Measurements from ENCODE around the gene RHBG. TPM values are rescaled to one million over a fixed set of nuclear protein-coding genes. Genes with fewer than 3 reads are reported as not detected.

RHBG gene
- polyA plus RNA-seq, 1 donor from 2014 or later = not detected

GRCh38 chr1:156367383-156368156 is 1.4 kb upstream of the RHBG start:
- H3K9ac ChIP-seq (ENCODE audit: low read length) = no peak overlapping the region
- TF ChIP-seq, protein P1, sequence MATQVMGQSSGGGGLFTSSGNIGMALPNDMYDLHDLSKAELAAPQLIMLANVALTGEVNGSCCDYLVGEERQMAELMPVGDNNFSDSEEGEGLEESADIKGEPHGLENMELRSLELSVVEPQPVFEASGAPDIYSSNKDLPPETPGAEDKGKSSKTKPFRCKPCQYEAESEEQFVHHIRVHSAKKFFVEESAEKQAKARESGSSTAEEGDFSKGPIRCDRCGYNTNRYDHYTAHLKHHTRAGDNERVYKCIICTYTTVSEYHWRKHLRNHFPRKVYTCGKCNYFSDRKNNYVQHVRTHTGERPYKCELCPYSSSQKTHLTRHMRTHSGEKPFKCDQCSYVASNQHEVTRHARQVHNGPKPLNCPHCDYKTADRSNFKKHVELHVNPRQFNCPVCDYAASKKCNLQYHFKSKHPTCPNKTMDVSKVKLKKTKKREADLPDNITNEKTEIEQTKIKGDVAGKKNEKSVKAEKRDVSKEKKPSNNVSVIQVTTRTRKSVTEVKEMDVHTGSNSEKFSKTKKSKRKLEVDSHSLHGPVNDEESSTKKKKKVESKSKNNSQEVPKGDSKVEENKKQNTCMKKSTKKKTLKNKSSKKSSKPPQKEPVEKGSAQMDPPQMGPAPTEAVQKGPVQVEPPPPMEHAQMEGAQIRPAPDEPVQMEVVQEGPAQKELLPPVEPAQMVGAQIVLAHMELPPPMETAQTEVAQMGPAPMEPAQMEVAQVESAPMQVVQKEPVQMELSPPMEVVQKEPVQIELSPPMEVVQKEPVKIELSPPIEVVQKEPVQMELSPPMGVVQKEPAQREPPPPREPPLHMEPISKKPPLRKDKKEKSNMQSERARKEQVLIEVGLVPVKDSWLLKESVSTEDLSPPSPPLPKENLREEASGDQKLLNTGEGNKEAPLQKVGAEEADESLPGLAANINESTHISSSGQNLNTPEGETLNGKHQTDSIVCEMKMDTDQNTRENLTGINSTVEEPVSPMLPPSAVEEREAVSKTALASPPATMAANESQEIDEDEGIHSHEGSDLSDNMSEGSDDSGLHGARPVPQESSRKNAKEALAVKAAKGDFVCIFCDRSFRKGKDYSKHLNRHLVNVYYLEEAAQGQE (IDR thresholded peaks at IDR 0.05; ENCODE audit: borderline replicate concordance) = no peak
- TF ChIP-seq EP300 (conservative IDR thresholded peaks at IDR 0.05; ENCODE audit: poor library complexity, severe bottlenecking) = no peak
- no peak for TF ChIP-seq TAF1 (IDR thresholded peaks at IDR 0.05; ENCODE audit: low read depth)
- TF ChIP-seq SMC3 (conservative IDR thresholded peaks at IDR 0.05; ENCODE audit: poor library complexity) = no peak
- no peak for TF ChIP-seq POLR2AphosphoS5 (IDR thresholded peaks at IDR 0.05)
- TF ChIP-seq MXI1 (conservative IDR thresholded peaks at IDR 0.05; ENCODE audit: poor library complexity, severe bottlenecking) = no peak
- TF ChIP-seq CTCF (IDR thresholded peaks at IDR 0.05; ENCODE audit: poor library complexity, severe bottlenecking) = no peak
- no peak for TF ChIP-seq RAD21 (conservative IDR thresholded peaks at IDR 0.05)
- no peak for TF ChIP-seq EZH2 (IDR thresholded peaks at IDR 0.05; ENCODE audit: borderline replicate concordance, insufficient read depth, low read length, poor library complexity, severe bottlenecking)

DNA sequence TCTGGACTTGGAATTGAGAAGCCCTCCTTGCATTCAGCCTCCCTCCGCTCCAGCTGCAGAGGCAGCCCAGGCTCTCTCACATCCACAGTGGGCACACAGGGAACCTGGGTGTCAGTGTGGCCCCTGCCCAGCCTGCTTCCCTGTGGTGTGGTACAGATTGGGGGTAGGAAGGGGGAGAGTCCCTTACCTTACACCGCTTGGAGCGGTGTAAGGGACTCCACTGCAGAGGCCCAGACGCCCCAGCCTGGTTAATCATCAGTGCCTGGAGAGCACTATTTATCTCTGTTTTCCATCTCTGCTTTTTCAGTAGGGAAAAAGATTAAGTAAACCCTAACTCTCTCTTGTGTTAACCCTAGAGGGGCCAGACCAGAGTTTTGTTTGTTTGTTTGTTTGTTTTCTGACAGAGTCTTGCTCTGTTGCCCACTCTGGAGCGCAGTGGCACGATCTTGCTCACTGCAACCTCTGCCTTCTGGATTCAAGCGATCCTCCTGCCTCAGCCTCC is 803 bp upstream of the RHBG start:
- Histone ChIP-seq H3K27ac (ENCODE audit: low read length) (no peak overlapping the region), H3K4me3 (ENCODE audit: low read length) (no peak overlapping the region), H3K4me2 (ENCODE audit: low read length) (no peak overlapping the region)

More at GRCh38 chr1:156367383-156368156, 1.4 kb upstream of the RHBG start:
- H3K79me2 ChIP-seq (replicated peaks; ENCODE audit: insufficient read depth, low read length) = no peaks in the 10 kb centered on the region
- no peaks in the 10 kb centered on the region for H3K9me2 ChIP-seq (ENCODE audit: insufficient read depth, low read length)
- no peaks in the 10 kb centered on the region for H3F3A ChIP-seq (ENCODE audit: insufficient read depth, low read length, poor library complexity, severe bottlenecking)
- H3K36me3 ChIP-seq (ENCODE audit: insufficient read depth, low read length) = no peaks in the 10 kb centered on the region
- no peak overlapping the region for H3K4me3 ChIP-seq (ENCODE audit: low read length)
- no peak overlapping the region for H3K27ac ChIP-seq (ENCODE audit: low read length)
- no peaks in the 10 kb centered on the region for H4K20me1 ChIP-seq (ENCODE audit: insufficient read depth)
- no peak overlapping the region for H3K4me2 ChIP-seq (ENCODE audit: low read length)
- peaks cover 38% of the 10 kb centered on the region for H3K27me3 ChIP-seq (ENCODE audit: insufficient read depth, low read depth, low read length)
- no peaks in the 10 kb centered on the region for H3K9me3 ChIP-seq (ENCODE audit: low read length)
- no peak overlapping the region for H2AFZ ChIP-seq (ENCODE audit: low read depth, low read length)

More for the DNA sequence above, 803 bp upstream of the RHBG start:
- H2AFZ ChIP-seq (ENCODE audit: low read depth, low read length) = no peak overlapping the region
- TF ChIP-seq EZH2 (IDR thresholded peaks at IDR 0.05; ENCODE audit: borderline replicate concordance, insufficient read depth, low read length, poor library complexity, severe bottlenecking) = no peak
- no peak for TF ChIP-seq MXI1 (conservative IDR thresholded peaks at IDR 0.05; ENCODE audit: poor library complexity, severe bottlenecking)
- no peak for TF ChIP-seq POLR2AphosphoS5 (IDR thresholded peaks at IDR 0.05)
- TF ChIP-seq TAF1 (IDR thresholded peaks at IDR 0.05; ENCODE audit: low read depth) = no peak
- no peak for TF ChIP-seq CTCF (IDR thresholded peaks at IDR 0.05; ENCODE audit: poor library complexity, severe bottlenecking)
- TF ChIP-seq RAD21 (conservative IDR thresholded peaks at IDR 0.05) = no peak
- TF ChIP-seq, protein P1 (IDR thresholded peaks at IDR 0.05; ENCODE audit: borderline replicate concordance) = no peak
- no peak for TF ChIP-seq EP300 (conservative IDR thresholded peaks at IDR 0.05; ENCODE audit: poor library complexity, severe bottlenecking)
- no peak for TF ChIP-seq SMC3 (conservative IDR thresholded peaks at IDR 0.05; ENCODE audit: poor library complexity)
- H3K9me3 ChIP-seq (ENCODE audit: low read length) = no peaks in the 10 kb centered on the region
- no peaks in the 10 kb centered on the region for H3F3A ChIP-seq (ENCODE audit: insufficient read depth, low read length, poor library complexity, severe bottlenecking)
- H4K20me1 ChIP-seq (ENCODE audit: insufficient read depth) = no peaks in the 10 kb centered on the region
- no peaks in the 10 kb centered on the region for H3K79me2 ChIP-seq (replicated peaks; ENCODE audit: insufficient read depth, low read length)
- H3K9me2 ChIP-seq (ENCODE audit: insufficient read depth, low read length) = no peaks in the 10 kb centered on the region
- H3K36me3 ChIP-seq (ENCODE audit: insufficient read depth, low read length) = no peaks in the 10 kb centered on the region
- peaks cover 38% of the 10 kb centered on the region for H3K27me3 ChIP-seq (ENCODE audit: insufficient read depth, low read depth, low read length)
- H3K9ac ChIP-seq (ENCODE audit: low read length) = no peak overlapping the region

Measured in neural cell (in vitro differentiated cells).